ENCODE measurements around the gene RABEP1. TPM values are rescaled to one million over a fixed set of nuclear protein-coding genes. Genes with fewer than 3 reads are reported as not detected.

RABEP1 gene
- total and polyA plus RNA-seq, 8 donors, result 12.1 to 89.7 (median 19.8) TPM

GRCh38 chr17:5297245-5297644 lies 15.2 kb downstream of the RABEP1 start:
- TF ChIP-seq EP300 (IDR thresholded peaks at IDR 0.05), result no peak
- TF ChIP-seq POLR2AphosphoS5 (IDR thresholded peaks at IDR 0.05), result no peak
- no peak for TF ChIP-seq POLR2A (IDR thresholded peaks at IDR 0.05)
- TF ChIP-seq, protein P1, sequence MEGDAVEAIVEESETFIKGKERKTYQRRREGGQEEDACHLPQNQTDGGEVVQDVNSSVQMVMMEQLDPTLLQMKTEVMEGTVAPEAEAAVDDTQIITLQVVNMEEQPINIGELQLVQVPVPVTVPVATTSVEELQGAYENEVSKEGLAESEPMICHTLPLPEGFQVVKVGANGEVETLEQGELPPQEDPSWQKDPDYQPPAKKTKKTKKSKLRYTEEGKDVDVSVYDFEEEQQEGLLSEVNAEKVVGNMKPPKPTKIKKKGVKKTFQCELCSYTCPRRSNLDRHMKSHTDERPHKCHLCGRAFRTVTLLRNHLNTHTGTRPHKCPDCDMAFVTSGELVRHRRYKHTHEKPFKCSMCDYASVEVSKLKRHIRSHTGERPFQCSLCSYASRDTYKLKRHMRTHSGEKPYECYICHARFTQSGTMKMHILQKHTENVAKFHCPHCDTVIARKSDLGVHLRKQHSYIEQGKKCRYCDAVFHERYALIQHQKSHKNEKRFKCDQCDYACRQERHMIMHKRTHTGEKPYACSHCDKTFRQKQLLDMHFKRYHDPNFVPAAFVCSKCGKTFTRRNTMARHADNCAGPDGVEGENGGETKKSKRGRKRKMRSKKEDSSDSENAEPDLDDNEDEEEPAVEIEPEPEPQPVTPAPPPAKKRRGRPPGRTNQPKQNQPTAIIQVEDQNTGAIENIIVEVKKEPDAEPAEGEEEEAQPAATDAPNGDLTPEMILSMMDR (IDR thresholded peaks at IDR 0.05), result no peak
- 52 to 77% (median 55%) methylated on average over 2 of the region's 2 CpGs for WGBS, 5 donors
- H3K27me3 ChIP-seq, result no peaks in the 10 kb centered on the region
- H3K36me3 ChIP-seq, result no peaks in the 10 kb centered on the region
- no peak overlapping the region for H3K27ac ChIP-seq
- no peak for DNase-seq
- intact Hi-C loops (cut with DNase I; ENCODE audit: low total_unique reads), result no loop called here
- no peaks in the 10 kb centered on the region for H3K9me3 ChIP-seq
- no peak overlapping the region for H3K4me3 ChIP-seq
- H3K4me1 ChIP-seq, result peaks cover 0 to 31% (median 6%) of the 10 kb centered on the region in 4 donors

- WGBS, 5 donors, result 48 to 84% (median 82%) methylated on average over 3 to 4 of the region's 4 CpGs
- intact Hi-C loops (cut with DNase I; ENCODE audit: low total_unique reads), result no loop called here
Observed at GRCh38 chr17:5299383-5299782, 17.3 kb downstream of the RABEP1 start.

DNA sequence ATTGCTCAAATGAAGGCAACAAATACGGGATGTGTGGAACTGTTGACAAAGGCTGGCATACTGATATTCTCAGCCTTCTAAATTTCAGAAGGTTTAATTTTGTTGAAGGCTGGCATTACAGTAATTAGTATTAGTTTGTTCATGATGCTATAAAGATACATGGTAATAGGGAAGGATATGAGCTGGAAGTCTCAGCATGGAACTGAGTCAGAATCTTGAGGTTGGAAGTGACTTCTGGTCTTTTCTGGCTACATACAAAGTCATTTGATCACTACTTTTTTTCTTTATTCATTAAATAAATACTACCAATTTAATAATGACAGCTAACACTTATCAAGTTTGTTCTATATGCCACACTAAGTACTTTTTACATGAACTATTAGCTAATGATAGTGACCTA lies 22.6 kb downstream of the RABEP1 start:
- TF ChIP-seq, protein P1 (IDR thresholded peaks at IDR 0.05), result no peak
- TF ChIP-seq POLR2A (IDR thresholded peaks at IDR 0.05), result no peak
- no peak for TF ChIP-seq POLR2AphosphoS5 (IDR thresholded peaks at IDR 0.05)
- TF ChIP-seq EP300 (IDR thresholded peaks at IDR 0.05), result no peak
- Histone ChIP-seq H3K36me3 (peaks cover 0 to 9% (median 6%) of the 10 kb centered on the region in 4 donors), H3K27me3 (no peaks in the 10 kb centered on the region), H3K4me3 (no peak overlapping the region), H3K9me3 (no peaks in the 10 kb centered on the region), H3K4me1 (peaks cover 5 to 50% (median 23%) of the 10 kb centered on the region in 4 donors), H3K27ac (no peak overlapping the region)
- DNase-seq, result no peak
- intact Hi-C loops (cut with DNase I; ENCODE audit: low total_unique reads), result no loop called here
- 87 to 96% (median 92%) methylated on average over 1 of the region's 1 CpG for WGBS, 5 donors

More at GRCh38 chr17:5299383-5299782, 17.3 kb downstream of the RABEP1 start:
- TF ChIP-seq, protein P1 (IDR thresholded peaks at IDR 0.05), result no peak
- no peak for TF ChIP-seq POLR2A (IDR thresholded peaks at IDR 0.05)
- TF ChIP-seq POLR2AphosphoS5 (IDR thresholded peaks at IDR 0.05), result no peak
- no peak for TF ChIP-seq EP300 (IDR thresholded peaks at IDR 0.05)
- no peak for DNase-seq
- no peaks in the 10 kb centered on the region for H3K27me3 ChIP-seq
- no peaks in the 10 kb centered on the region for H3K36me3 ChIP-seq
- H3K9me3 ChIP-seq, result no peaks in the 10 kb centered on the region
- H3K4me1 ChIP-seq, result peaks cover 0 to 29% (median 6%) of the 10 kb centered on the region in 4 donors
- no peak overlapping the region for H3K4me3 ChIP-seq
- no peak overlapping the region for H3K27ac ChIP-seq

- intact Hi-C loops (cut with DNase I; ENCODE audit: low total_unique reads), result no loop called here
- H3K27me3 ChIP-seq, result no peaks in the 10 kb centered on the region
- H3K9me3 ChIP-seq, result no peaks in the 10 kb centered on the region
- H3K27ac ChIP-seq, result no peak overlapping the region
- no peak for DNase-seq
- H3K4me3 ChIP-seq, result no peak overlapping the region
- peaks cover 0 to 46% (median 34%) of the 10 kb centered on the region in 4 donors for H3K36me3 ChIP-seq
- H3K4me1 ChIP-seq, result peaks cover 5 to 24% (median 15%) of the 10 kb centered on the region in 4 donors
- TF ChIP-seq POLR2AphosphoS5 (IDR thresholded peaks at IDR 0.05), result no peak
- TF ChIP-seq, protein P1 (IDR thresholded peaks at IDR 0.05), result no peak
Observed at GRCh38 chr17:5309851-5310250, 27.8 kb downstream of the RABEP1 start.
